Measurements from ENCODE around the gene LCMT2. TPM values are rescaled to one million over a fixed set of nuclear protein-coding genes. Genes with fewer than 3 reads are reported as not detected.

LCMT2 gene
- total and polyA plus RNA-seq, 2 of the 8 experiments (the other 6 are each of a cell fraction or from before 2014, with no cell fraction given), result 11.2 to 11.9 TPM

GRCh38 chr15:43352693-43353382 lies 22.5 kb upstream of the LCMT2 start (continued):
- TF ChIP-seq CHD7 (IDR thresholded peaks at IDR 0.05; ENCODE audit: insufficient replicate concordance, low read length) (no peak), SAP30 (IDR thresholded peaks at IDR 0.05; ENCODE audit: insufficient read depth, insufficient replicate concordance, low read length) (no peak), SP4 (IDR thresholded peaks at IDR 0.05; ENCODE audit: low read length) (no peak), ASH2L (IDR thresholded peaks at IDR 0.05; ENCODE audit: low read length) (no peak), EP300 (IDR thresholded peaks at IDR 0.05; ENCODE audit: borderline replicate concordance in 1 of 2, low read depth in 2 of 2, low read length in 2 of 2) (no peak), HDAC2 (IDR thresholded peaks at IDR 0.05; ENCODE audit: borderline replicate concordance in 1 of 2, low read depth in 2 of 2, low read length in 2 of 2) (no peak), SRF (IDR thresholded peaks at IDR 0.05; ENCODE audit: low read depth, low read length) (no peak), CREB1 (IDR thresholded peaks at IDR 0.05) (no peak), GABPA (IDR thresholded peaks at IDR 0.05; ENCODE audit: borderline replicate concordance, insufficient read depth, low read length) (no peak), SIRT6 (IDR thresholded peaks at IDR 0.05; ENCODE audit: low read length) (no peak)

All from H1 (cell line).